Hematopoietic multipotent progenitor cell treated with erythropoietin and hydrocortisone succinate and interleukin-3 and kit ligand, for 17 days (in vitro differentiated cells): ENCODE data around the gene CHCHD3.
"Not testable (repeated sequence)": the region's sequence is repeated elsewhere in the genome, so short reads cannot be mapped to it uniquely, and the experiment has no call there.

ENCODE experiments used
- DNase-seq: peaks from one replicate; pipeline ENCODE4 v3.0.0-alpha.2; 2015; ENCODE audit warnings: low spot score

Gene CHCHD3

DNA sequence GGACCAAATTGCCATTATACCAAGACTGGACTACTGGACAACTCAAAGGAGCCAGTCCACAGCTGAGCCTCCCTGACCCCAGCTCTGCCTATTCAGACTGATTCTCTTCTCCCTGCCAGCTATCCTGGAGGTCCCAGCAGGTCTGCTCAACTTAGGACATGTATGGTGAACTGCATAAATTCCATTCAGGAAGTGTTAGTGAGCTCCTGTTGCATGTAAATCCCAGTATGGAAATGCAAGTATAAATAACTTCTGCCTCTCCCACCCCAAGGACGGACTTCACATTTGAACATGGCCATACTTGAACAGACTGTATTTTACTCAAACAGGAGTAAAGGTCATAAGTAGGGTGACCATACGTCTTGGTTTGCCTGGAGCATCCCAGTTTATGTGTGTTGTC lies 128.4 kb downstream of the CHCHD3 start:
- DNase-seq, result no peak

DNA sequence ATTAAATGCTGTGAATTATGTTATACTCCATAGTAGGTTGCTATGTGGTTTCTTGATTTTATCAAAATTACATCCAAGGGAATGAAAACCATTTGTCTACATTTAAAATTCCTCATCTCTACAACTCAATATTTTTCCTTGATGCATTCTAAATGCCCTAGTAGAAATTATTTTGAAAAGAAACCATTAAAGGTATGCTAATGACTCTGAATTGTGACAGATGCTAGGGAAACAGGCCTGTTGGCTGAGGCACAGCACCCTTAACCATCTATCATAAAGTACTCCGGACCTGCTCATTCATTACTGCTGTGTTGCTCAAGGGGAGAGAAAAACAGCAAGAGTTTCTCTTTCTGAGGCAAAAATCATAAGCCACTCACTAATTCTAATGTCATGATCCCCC lies 131.2 kb downstream of the CHCHD3 start:
- no peak for DNase-seq

DNA sequence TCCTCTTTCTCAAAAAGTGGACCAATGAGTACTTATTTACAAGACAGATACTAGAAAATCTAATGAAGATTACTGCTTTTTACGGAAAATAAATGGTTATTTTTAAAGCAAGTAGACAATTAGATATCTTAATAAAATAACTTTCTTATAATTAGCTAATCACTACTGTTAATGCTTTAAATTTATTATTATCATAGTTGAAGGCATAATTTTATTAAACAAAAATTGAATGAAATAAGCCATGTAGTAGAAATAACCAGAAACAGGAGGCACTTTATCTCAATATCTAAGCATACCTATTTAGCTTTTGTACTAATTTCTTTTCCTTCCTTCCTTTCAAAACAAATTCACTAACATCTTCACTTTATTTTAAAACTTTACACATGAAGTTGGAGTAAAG lies 134.9 kb downstream of the CHCHD3 start:
- DNase-seq, result no peak

DNA sequence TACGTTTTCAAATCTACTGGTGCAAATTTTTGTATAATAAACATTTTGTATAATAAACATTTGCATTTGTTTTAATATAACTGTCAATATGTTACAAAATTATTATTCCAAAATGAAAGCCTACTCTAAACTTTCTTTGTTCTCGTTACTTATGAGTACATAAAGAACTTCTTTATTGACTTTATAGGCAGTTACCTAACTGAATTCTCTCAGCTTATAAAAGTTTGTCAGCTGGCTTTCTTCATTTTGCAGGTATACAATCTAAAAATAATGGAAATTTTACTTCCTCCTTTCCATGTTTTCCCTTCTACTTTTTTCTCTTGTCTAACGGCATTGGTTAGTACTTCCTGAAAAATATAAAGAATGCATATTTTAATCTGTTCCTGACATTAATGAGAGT lies 137.1 kb downstream of the CHCHD3 start:
- no peak for DNase-seq

DNA sequence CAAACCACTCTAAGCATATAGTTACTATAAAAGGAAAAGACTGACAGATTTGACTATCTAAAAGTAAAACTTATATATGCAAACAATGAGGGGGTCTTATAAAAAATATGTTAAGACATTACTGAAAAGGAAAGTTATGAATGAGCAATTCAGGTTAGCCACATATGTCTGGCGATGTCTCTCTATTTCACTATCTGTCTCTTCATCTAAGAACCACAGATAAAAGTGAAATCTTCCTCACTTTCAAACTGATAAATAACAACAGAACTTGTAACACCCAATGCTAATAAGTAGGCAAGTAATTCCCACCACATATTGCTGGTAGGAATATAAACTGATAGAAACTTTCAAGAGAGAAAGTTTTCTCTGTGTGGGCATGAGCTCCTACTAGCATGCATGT lies 138.2 kb downstream of the CHCHD3 start:
- DNase-seq, result no peak

DNA sequence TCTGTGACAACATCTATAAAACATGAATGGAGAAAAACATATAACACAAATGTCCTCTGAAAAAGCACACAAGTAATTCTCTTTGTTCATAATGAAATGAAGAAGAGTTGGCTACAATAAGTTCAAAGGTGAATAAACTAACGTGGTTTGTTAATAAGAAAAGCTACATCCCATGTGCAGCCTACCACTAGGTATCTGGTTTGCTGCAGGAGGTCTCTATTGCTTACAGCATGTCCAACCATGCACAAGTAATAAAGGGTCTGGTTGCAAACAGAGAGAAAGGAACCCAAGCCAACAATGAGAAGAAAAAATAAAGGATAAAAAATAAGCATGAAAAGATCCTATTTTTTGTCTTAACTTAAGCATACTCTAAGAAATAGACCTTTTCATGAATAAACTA lies 139.2 kb downstream of the CHCHD3 start:
- DNase-seq, result no peak

DNA sequence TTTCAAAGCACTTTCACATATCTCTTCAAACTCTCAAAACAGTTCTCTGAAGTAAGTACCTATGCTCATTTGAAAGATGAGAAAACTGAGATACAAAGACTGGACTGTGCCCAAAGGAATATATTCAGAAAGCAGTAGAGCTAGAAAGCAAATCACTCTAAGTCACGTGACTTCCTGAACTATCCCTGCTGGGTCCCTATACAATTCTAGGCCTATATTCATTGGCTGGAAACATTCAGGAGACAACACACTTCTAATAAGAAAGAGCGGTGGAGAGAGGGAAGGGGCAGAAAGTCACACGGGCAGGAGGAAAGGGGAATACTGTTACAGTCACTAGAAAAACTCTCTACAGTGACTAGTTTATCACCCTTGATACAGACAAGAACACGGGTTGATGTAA lies 140.0 kb downstream of the CHCHD3 start:
- no peak for DNase-seq

DNA sequence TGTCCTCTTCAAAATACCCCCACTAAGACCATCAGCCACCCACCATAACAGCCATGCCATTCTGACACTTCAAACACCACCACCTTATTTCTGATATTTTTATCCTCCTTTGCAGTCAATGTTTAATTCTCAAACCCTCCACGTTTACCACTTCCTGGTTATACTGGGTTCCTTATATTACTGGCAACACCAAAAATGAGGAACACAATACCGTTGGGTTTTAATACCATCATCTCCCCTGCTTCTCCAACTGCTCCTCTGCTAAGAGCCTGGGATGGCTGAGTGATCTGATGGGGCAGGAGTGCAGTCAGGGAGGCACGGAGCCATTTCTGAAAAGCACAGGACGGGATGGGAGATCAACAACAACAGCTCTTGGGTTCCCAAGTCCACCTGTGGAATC lies 140.5 kb downstream of the CHCHD3 start:
- DNase-seq, result no peak

DNA sequence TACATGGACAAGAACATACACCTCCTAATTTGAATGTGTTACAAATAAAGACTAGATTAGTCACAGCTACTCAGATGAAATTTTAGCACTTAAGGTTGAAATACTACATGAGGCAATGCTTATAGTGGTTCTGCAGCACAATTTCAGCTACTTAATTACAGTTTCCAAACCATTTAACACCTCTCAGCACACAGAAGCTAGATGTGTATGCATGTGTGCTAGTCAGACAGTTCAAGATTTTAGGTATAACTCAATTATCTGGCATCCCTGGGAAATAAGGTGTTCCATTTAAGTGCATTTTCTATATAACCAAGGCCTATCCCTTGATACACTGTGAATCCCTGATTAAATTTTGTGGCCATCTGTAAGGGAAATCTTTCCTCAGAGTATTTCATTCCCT lies 141.8 kb downstream of the CHCHD3 start:
- DNase-seq, result no peak

DNA sequence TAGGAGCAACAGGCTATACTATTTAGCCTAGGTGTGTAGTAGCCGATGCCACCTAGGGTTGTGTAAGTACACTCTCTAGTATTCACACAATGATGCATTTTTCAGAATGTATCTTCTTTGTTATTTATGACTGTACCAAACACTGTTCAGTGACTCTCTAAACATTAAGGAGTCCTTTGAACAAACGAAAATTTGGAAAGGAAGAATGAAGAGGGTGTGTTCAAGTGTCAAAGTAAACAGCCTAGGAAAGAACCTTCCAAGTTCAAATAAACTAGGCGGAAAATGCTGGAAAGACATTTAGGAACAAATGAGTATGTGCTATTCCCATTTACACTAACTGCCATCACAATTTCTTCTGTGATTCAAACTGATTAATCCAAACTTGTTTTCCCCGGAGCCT lies 142.4 kb downstream of the CHCHD3 start:
- DNase-seq, result no peak

DNA sequence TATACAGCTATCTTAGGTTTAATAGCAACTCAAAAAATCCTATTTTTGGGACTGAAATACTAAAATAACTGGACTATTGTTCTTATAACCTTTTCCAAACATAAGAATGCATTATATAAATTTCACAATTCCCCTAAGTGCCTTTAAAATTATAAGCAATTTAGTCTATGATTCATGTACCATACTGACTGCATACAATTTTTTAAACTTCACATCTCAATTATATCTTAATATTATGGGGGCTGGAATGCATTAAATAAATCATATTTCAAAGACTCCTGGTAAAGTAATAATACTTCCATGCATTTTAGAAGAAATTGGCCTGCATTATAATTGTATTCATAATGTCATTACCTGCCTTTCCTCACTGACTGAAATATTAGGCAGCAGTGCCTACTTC lies 144.6 kb downstream of the CHCHD3 start:
- DNase-seq, result no peak

DNA sequence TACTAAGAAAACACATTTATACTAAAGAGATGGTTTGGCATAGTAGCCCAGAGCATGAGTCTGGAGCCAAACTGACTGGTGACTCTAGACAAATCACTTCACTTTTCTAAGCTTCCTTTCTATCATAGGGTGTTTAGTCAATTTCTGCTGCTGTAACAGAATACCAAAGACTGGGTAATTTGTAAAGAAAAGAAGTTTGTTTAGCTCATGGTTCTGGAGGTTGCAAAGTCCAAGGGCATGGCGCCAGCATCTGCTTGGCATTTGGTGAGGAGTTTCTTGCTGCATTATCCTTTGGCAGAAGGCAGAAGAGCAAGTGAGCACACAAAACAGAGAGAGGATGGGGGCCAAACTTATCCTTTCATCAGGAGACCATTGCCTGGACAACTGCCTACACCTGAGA lies 146.3 kb downstream of the CHCHD3 start:
- no peak for DNase-seq

DNA sequence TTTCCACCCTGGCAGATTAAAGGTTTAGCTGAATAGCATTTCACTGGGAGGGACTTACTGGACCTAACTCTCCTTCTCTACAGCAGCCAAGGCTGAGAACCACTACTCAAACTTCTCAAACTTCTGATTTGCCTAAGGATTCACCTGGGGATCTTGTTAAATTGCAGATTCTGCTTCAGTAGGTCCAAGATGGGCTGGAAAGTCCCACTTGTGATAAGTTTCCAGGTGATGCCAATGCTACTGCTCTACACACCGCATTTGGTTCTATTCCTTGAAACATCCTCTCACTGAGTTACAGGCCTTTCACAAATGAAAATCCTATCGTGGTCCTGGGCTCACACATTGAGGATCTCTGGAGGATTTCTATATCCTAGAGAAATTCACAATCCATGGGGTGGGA lies 147.9 kb downstream of the CHCHD3 start:
- no peak for DNase-seq

DNA sequence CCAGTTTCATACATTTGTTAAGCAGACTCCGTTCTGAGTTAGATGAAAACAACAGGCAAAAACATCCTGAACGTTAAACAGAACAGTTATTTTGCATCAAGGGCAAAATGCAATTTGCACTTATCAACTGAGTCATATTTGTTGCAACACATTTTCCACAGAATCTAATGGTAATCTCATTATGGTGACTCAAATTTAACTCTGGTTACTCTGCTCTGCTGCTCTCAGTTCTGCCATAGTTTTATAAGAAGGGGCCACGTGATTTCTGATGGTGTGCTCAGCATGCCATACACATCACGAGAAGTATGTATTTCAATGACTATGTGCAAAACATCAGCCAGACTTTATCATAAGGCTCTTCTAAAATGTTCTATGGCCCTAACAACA lies 148.8 kb downstream of the CHCHD3 start:
- DNase-seq, result no peak

DNA sequence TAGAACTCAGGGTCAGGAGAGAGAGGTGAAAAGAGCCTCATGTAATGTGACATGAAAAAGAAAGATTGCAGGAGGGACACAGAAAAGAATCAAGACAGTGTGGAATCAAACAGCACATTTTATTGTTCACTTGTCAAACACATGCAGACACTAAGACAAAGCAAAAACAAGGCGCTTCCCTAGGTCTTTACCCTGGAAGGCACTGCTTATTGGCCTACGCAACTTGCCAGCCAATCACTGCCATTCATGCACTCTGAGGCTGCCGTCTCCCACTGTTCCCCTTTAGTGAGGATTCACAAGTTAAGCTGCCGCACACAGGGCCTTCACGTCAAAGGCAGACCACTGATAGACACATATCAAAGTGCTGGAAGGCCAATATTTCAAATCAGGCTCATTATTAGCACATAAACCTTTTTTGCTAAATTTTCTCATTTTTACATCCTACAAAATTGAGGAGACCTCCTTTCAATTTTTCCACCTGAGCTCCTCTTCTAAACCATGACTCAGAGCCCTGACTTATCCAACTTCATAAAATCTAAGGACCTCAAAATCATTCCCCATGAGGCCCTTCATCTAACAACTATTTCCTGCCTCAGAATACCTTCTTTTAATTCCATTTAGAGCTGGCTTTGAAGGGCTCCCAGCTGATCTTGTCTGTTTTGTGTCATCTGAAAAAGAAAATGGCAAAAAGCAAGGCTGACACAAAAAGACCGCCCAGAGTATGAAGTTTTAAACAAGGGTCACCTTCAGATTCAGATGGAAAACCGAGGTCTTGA lies 149.4 kb downstream of the CHCHD3 start:
- DNase-seq, result no peak

DNA sequence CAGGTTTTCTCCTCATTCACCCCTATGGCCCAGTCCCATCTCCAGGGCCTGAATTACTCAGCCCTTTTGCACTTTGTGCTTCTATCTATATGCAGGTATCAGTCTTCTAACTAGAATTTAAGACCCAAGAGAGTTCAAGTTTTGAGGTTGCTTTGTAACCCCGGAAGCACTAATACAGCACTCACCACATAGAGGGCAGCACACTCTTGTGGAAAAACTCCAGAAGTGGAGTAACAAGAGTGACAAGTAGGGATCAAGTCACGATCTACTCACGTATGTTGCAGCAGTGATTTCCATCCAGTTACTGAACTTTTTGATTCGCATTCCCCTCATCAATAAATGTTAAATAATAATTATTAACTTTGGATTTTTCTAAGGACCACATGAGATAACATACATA lies 151.0 kb downstream of the CHCHD3 start:
- DNase-seq, result peak; percentile 8

DNA sequence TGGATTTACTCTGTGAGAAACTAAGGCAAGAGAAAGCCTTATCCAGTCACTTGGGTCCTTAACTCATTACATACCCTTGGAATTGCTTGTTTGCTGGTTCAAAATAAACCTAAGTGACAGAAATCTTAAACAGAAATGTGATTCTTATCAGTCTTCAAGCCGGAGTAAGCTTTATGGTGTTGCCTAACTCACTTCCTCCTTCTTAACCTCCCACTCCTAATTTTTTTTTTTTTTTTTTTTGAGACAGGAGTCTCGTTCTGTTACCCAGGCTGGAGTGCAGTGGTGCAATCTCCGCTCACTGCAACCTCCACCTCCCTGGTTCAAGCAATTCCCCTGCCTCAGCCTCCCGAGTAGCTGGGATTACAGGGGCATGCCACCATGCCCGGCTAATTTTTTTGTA lies 151.9 kb downstream of the CHCHD3 start:
- DNase-seq, result not testable (repeated sequence)

DNA sequence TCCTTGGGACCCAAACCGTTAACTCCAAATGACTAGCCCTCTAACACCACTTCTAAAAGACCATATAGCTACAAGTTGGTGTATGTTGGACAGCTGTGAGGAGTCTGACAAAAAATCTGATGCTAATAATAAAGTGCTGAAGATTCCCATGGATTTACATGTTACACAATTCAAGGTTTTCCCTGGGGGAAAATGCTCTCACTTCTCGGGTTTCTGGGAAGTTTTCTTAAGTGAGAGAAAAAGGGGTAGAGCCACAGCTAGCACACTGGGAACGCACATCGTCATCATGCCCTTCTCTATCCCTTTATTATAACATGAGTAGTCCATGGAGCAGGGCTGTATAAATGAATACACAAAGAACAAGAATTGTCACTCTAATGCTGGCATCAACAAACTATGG lies 162.1 kb downstream of the CHCHD3 start:
- DNase-seq, result no peak

DNA sequence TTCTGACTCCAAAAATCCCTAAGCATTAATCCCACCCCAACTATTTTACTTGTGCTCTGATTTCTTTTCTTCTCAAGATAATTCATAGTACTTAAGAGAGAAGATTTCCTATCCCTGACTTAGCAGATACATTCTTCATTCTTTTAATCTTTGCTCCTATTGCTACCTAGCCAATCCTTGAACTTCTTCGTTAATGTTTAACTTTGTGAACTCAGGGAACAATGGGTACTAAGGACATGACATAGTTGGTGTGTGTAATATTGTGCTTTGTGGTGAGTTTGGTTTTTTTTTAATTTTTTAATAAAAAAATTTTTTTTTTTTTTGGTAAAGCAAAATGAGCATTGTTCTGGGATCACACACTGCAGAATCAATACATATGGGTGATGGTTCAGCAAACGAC lies 166.2 kb downstream of the CHCHD3 start:
- DNase-seq, result no peak

DNA sequence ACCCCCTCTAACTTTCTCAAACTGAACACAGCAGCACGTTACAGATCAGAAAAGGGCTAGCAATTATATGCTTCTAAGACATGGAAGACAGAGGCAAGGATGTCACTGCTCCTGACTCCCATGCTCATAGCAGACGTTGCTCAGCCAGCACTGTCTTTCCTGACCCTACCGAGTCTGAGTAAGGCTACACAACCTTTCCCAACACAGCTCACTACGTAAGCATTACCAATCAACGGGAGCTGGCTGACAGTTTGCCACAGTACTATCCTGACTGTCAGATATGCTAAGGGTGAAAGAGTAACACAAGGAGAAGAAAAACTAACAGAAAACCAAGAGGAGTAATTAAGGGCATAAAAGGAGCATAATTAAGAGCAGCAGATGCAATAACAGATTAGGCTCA lies 171.2 kb downstream of the CHCHD3 start:
- no peak for DNase-seq

DNA sequence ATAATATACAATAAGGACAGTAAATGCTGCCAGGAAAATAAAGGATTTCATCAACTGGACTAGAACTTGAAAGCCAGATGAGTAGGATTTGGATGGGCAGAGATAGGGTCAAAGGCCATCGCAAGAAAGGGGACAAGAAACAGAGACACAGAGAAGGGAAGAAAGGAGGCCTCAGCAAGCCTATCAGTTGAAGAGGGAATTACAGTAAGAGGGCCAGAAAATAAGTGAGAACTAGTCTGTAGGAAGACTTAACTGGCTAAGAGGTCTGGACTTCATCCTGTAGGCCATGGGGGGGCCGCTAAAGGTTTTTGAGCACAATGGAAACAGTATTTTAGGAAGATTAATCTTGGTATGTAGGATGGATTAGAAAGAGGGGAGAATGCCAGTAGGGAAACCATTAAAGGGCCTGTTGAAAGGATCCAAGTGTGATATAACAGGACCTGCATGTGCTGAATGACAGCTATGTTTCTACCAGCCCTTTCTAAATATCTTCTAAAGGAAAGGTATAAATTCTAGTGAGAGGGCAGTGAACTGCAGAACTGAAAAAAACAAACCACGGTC lies 174.4 kb downstream of the CHCHD3 start:
- no peak for DNase-seq

DNA sequence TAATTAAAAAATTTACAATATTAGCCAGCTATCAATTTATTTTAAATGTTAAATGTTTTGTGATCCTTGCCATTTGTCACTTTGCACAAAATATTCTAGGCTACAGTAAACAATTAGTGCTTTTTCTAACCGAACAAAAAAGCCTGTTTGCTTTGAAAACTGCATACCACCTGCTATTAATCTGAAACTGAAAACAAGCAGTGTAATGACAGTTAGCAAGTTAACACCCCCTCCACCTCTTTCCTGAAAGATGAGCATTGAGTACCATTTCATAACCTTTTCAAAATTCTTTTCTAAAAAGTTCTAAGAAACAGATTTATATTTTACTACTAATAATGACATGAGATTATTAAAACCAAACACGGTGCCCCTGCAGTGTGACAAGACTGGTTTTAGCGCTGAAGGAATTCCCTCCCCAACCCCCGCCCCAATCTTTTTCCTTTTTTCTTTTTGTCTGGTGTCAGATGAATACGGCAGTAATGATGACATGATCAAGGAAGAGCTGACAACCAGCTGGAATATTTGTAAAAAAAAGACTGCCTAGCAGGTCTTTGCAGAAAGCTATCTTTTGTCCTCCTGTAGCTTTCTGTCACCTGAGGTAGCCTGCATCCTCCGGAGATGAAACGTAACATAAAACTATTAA lies 175.6 kb downstream of the CHCHD3 start:
- DNase-seq, result no peak

DNA sequence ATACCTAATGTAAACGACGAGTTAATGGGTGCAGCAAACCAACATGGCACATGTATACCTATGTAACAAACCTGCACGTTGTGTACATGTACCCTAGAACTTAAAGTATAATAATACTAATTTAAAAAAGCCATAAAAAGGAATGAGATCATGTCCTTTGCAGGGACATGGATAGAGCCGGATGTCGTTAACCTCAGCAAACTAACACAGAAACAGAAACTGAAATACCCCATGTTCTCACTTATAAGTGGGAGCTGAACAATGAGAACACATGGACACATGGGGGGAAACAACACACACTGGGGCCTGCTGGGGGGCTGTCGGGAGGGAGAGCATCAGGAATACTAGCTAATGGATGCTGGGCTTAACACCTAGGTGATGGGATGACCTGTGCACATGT lies 176.8 kb downstream of the CHCHD3 start:
- DNase-seq, result not testable (repeated sequence)

DNA sequence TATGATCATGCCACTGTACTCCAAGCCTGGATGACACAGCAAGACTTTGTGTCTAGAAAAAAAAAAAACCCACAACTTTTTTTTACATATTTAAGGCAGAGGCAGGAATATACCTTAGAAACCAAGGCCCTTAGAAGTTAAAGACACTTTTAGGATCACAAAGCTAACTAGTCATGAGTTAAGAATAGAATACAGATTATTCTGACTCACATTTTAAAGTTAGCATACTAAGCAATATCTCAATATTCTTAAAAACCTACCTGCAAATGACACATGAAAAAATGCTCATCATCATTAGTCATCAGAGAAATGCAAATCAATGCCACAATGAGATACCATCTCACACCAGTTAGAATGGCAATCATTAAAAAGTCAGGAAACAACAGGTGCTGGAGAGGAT lies 177.7 kb downstream of the CHCHD3 start:
- no peak for DNase-seq
